Caco-2 (cell line): ENCODE measurements around the gene RGS13. TPM values are rescaled to one million over a fixed set of nuclear protein-coding genes. Genes with fewer than 3 reads are reported as not detected.

Experiments used
- BruUV-seq: library from RNA; stranded (reverse); fragments of 400-500 nt; replicated peaks from 2 replicates; lab custom pipeline; 2021; lab: Mats Ljungman, UMichigan
- CTCF ChIA-PET: fragments of 300-600 bp; sonication (Branson Sonifier 250); formaldehyde crosslinking; loops from one replicate; lab custom pipeline; 2022; ENCODE audit warnings: antibody characterized with exemption; lab: Charles Lee
- POLR2A ChIA-PET: fragments of 300-600 bp; sonication (Branson Sonifier 250); formaldehyde crosslinking; loops from one replicate; lab custom pipeline; 2022; ENCODE audit warnings: antibody characterized with exemption; lab: Charles Lee
- DNase-seq, 2 experiments: peaks; one replicate each; pipeline versions ENCODE4 v3.0.0 to v3.0.0-alpha.2; 2020 to 2022
- H3K27me3 ChIP-seq: replicated peaks from 2 replicates; pipeline ENCODE4 v1.6.0; 2011; ENCODE audit warnings: low read length; ENCODE audit not compliant: control insufficient read depth, insufficient read depth
- H3K36me3 ChIP-seq: 2 replicates; pipeline ENCODE4 v1.5.1; 2011; ENCODE audit warnings: low read length; ENCODE audit not compliant: control insufficient read depth, insufficient read depth
- H3K4me1 ChIP-seq: fragments of 250-450 bp; sonication (Bioruptor Pico); 2 replicates; pipeline ENCODE4 v1.5.1; 2020; ENCODE audit warnings: mild to moderate bottlenecking
- H3K4me3 ChIP-seq: 2 replicates; pipeline ENCODE4 v1.5.1; 2011; ENCODE audit warnings: low read depth, mild to moderate bottlenecking, control low read depth, low read length
- H3K9me3 ChIP-seq: fragments of 250-450 bp; sonication (Bioruptor Pico); 2 replicates; pipeline ENCODE4 v1.5.1; 2020; ENCODE audit warnings: mild to moderate bottlenecking, moderate library complexity
- H3K27ac Mint-ChIP-seq: one replicate; pipeline ENCODE4 v1.8.0; 2022; ENCODE audit warnings: mixed read lengths; ENCODE audit not compliant: unreplicated experiment
- H3K27me3 Mint-ChIP-seq: one replicate; pipeline ENCODE4 v1.8.0; 2022; ENCODE audit warnings: mixed read lengths; ENCODE audit not compliant: insufficient read depth, unreplicated experiment
- H3K36me3 Mint-ChIP-seq: one replicate; pipeline ENCODE4 v1.8.0; 2022; ENCODE audit warnings: mild to moderate bottlenecking, mixed read lengths; ENCODE audit not compliant: insufficient read depth, unreplicated experiment
- H3K4me1 Mint-ChIP-seq: one replicate; pipeline ENCODE4 v1.8.0; 2022; ENCODE audit warnings: low read depth, mixed read lengths; ENCODE audit not compliant: unreplicated experiment
- H3K4me3 Mint-ChIP-seq: one replicate; pipeline ENCODE4 v1.8.0; 2022; ENCODE audit warnings: mild to moderate bottlenecking, moderate library complexity, mixed read lengths; ENCODE audit not compliant: unreplicated experiment
- H3K9me3 Mint-ChIP-seq: one replicate; pipeline ENCODE4 v1.8.0; 2022; ENCODE audit warnings: mixed read lengths; ENCODE audit not compliant: unreplicated experiment
- intact Hi-C: fragments of 100-400 bp; cut with micrococcal nuclease; formaldehyde crosslinking; loops from one replicate; pipeline ENCODE4 v1.10.0; 2022; ENCODE audit not compliant: unreplicated experiment
- total RNA-seq: library from RNA; stranded (reverse); gene quantifications from 2 replicates; pipeline ENCODE4 v1.2.3, GENCODE V29; 2022
- TF ChIP-seq, protein P1 (sequence below), 2 experiments: fragments of 200-600 bp in 1 of 2; IDR thresholded peaks; 1 replicate in 1 of 2; 2 replicates in 1 of 2; pipeline versions ENCODE4 v1.5.1 to v1.8.0; 2011 to 2022; ENCODE audit warnings: antibody characterized with exemption in 1 of 2, control low read depth in 1 of 2, inconsistent platforms in 1 of 2, low read depth in 1 of 2, low read length in 1 of 2, mild to moderate bottlenecking in 1 of 2, moderate library complexity in 1 of 2; ENCODE audit not compliant: insufficient read depth in 1 of 2, severe bottlenecking in 1 of 2, unreplicated experiment in 1 of 2

The RGS13 gene
- total RNA-seq, 1 experiment from 2014 or later: not detected

DNA sequence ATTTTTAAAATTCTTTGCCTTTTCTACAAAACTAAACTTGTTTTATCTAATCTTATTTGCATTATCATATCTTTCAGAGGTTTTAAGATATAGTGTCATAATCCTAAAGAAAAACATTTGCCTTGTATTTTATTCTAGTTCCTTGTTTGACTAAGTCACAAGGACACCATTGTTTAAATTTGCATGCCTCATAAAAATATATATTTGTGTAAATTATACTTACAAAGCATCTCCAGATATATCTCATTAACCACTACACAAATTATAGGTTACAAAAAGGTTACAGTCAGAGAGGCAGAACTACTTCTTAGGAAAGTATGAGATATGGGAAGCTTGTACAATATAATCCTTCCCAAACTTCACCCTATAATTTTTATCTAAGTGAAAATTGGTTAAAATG is 4.2 kb upstream of the RGS13 start:
- Mint-ChIP-seq H3K27ac (no peak overlapping the region), H3K27me3 (no peaks in the 10 kb centered on the region), H3K4me1 (no peaks in the 10 kb centered on the region), H3K36me3 (no peaks in the 10 kb centered on the region), H3K4me3 (no peak overlapping the region), H3K9me3 (no peaks in the 10 kb centered on the region)
- no peak for DNase-seq
- ChIA-PET POLR2A (no interaction called here), CTCF (no interaction called here)
- TF ChIP-seq, protein P1, sequence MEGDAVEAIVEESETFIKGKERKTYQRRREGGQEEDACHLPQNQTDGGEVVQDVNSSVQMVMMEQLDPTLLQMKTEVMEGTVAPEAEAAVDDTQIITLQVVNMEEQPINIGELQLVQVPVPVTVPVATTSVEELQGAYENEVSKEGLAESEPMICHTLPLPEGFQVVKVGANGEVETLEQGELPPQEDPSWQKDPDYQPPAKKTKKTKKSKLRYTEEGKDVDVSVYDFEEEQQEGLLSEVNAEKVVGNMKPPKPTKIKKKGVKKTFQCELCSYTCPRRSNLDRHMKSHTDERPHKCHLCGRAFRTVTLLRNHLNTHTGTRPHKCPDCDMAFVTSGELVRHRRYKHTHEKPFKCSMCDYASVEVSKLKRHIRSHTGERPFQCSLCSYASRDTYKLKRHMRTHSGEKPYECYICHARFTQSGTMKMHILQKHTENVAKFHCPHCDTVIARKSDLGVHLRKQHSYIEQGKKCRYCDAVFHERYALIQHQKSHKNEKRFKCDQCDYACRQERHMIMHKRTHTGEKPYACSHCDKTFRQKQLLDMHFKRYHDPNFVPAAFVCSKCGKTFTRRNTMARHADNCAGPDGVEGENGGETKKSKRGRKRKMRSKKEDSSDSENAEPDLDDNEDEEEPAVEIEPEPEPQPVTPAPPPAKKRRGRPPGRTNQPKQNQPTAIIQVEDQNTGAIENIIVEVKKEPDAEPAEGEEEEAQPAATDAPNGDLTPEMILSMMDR (IDR thresholded peaks at IDR 0.05; ENCODE audit: insufficient read depth in 1 of 2, low read depth in 1 of 2, low read length in 1 of 2, severe bottlenecking in 1 of 2, unreplicated experiment in 1 of 2): no peak
- Histone ChIP-seq H3K9me3 (no peaks in the 10 kb centered on the region), H3K36me3 (no peaks in the 10 kb centered on the region), H3K4me1 (peaks cover 28% of the 10 kb centered on the region), H3K4me3 (no peak overlapping the region), H3K27me3 (no peaks in the 10 kb centered on the region)
- intact Hi-C loops: loop anchor here (10.0 kb wide), 1 partner anchor 373 kb away; no protein-coding TSS in a partner anchor
- no TSS peak for BruUV-seq

DNA sequence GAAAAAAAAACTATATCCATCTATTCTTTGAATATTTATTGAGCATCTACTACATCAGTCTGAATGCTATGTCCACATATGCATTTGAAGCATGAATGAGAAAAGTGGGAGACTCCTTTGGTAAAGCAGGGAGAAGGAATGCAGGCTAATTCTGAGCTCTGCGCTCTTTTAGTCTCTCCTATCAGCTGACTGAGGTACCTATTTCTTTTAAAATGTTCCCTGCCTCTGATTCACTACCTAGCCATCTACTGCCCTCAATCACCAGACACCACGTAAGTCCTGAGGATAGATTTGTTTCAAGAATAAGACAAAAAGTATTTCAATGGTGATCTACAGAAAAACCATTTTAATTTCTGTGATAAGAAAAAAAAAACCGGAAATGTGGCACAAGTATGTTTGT is 3.8 kb upstream of the RGS13 start:
- Mint-ChIP-seq H3K36me3 (no peaks in the 10 kb centered on the region), H3K4me1 (no peaks in the 10 kb centered on the region), H3K27ac (no peak overlapping the region), H3K27me3 (no peaks in the 10 kb centered on the region), H3K4me3 (no peak overlapping the region), H3K9me3 (no peaks in the 10 kb centered on the region)
- peaks cover 28% of the 10 kb centered on the region for H3K4me1 ChIP-seq
- no peak overlapping the region for H3K4me3 ChIP-seq
- no peaks in the 10 kb centered on the region for H3K27me3 ChIP-seq
- no peak for DNase-seq
- H3K36me3 ChIP-seq: no peaks in the 10 kb centered on the region
- intact Hi-C loops: loop anchor here (10.0 kb wide), 1 partner anchor 373 kb away; no protein-coding TSS in a partner anchor
- no peaks in the 10 kb centered on the region for H3K9me3 ChIP-seq
- BruUV-seq: no TSS peak
- POLR2A ChIA-PET: no interaction called here
- CTCF ChIA-PET: no interaction called here
- TF ChIP-seq, protein P1 (IDR thresholded peaks at IDR 0.05; ENCODE audit: insufficient read depth in 1 of 2, low read depth in 1 of 2, low read length in 1 of 2, severe bottlenecking in 1 of 2, unreplicated experiment in 1 of 2): no peak

DNA sequence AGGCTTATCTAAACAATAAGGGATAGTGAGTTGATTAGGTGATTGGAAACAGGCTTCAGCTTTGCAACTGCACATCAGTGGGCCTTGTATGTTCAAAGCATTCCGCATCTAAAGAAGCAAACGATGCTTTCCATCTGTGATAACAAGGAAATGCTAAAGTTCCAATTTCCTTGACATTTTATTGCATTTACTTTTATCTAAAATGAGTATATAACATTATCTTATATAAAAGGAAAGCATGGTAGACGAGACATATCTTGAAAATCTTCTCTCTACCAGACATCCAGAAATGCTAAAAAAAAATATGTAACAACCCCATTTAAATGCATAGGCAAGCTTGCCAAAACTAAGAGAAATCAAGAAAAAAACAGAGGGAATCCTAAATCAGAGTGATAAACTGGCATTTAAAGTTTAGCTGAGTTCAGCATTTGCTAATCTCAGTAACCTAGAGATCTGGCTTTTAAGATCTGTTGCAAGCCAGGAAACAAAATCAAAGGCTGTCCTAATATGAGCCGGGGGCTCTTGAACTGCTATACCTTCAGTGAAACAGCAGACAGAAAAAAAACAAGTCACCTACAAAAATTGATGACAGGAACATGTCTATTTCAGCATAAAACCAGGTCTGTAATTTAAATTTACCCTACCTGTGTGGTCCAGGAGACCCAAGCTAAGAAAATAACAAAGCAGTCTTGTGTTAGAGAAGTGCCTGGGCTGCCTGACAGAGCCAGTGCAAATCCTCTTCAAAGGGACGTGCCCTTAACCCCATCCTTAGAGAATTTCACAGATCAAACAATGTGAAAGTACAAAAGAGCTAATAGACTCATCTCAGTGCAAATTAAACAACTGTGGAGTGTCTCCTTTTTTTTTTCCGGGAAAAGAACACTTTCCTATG is 3.1 kb upstream of the RGS13 start:
- Mint-ChIP-seq H3K36me3 (no peaks in the 10 kb centered on the region), H3K4me1 (no peaks in the 10 kb centered on the region), H3K27me3 (no peaks in the 10 kb centered on the region), H3K27ac (no peak overlapping the region), H3K4me3 (no peak overlapping the region), H3K9me3 (no peaks in the 10 kb centered on the region)
- ChIA-PET POLR2A (no interaction called here), CTCF (no interaction called here)
- H3K36me3 ChIP-seq: no peaks in the 10 kb centered on the region
- no peak for DNase-seq
- no TSS peak for BruUV-seq
- no peaks in the 10 kb centered on the region for H3K9me3 ChIP-seq
- H3K4me1 ChIP-seq: peaks cover 28% of the 10 kb centered on the region
- TF ChIP-seq, protein P1 (IDR thresholded peaks at IDR 0.05; ENCODE audit: insufficient read depth in 1 of 2, low read depth in 1 of 2, low read length in 1 of 2, severe bottlenecking in 1 of 2, unreplicated experiment in 1 of 2): no peak
- no peaks in the 10 kb centered on the region for H3K27me3 ChIP-seq
- intact Hi-C loops: loop anchor here (10.0 kb wide), 1 partner anchor 372 kb away; no protein-coding TSS in a partner anchor
- H3K4me3 ChIP-seq: no peak overlapping the region
